Left lobe of liver (tissue), 2 donors: ENCODE data around the gene ING5. TPM values are rescaled to one million over a fixed set of nuclear protein-coding genes. Genes with fewer than 3 reads are reported as not detected.

Experiments used
- ATAC-seq: fragments of 200-7000 bp; cut with Tn5 transposase; one replicate; pipeline ENCODE4 v1.9.1; 2020; ENCODE audit warnings: mild to moderate bottlenecking, moderate library complexity
- DNase-seq: peaks from one replicate; pipeline ENCODE4 v3.0.0-alpha.2; 2020; ENCODE audit warnings: low spot score
- total RNA-seq: library from RNA; stranded (reverse); gene quantifications from one replicate; pipeline ENCODE4 v1.2.1, GENCODE V29; 2021
- donor health status: DM: no; HTN: no; CAD: no; lungs with moderate emphysema.
- donor health status: DM: no; HTN: yes; CAD: no.

The ING5 gene
- total RNA-seq, 1 donor from 2014 or later, result 20.7 TPM

- ATAC-seq, result peak; percentile 62
Measured at GRCh38 chr2:241672243-241673188, 29.3 kb upstream of the ING5 start.

GRCh38 chr2:241673189-241673663, 28.6 kb upstream of the ING5 start:
- ATAC-seq (peak; percentile 68), DNase-seq (peak; percentile 56)

More at GRCh38 chr2:241672243-241673188, 29.3 kb upstream of the ING5 start:
- DNase-seq, result no peak

GRCh38 chr2:241673797-241674725, 27.8 kb upstream of the ING5 start:
- no peak for ATAC-seq
- no peak for DNase-seq

GRCh38 chr2:241675885-241676284, 26.0 kb upstream of the ING5 start:
- no peak for DNase-seq
- ATAC-seq, result no peak

GRCh38 chr2:241676665-241677064, 25.2 kb upstream of the ING5 start:
- no peak for DNase-seq
- no peak for ATAC-seq

GRCh38 chr2:241677392-241677791, 24.4 kb upstream of the ING5 start:
- ATAC-seq (no peak), DNase-seq (no peak)

GRCh38 chr2:241678307-241678706, 23.5 kb upstream of the ING5 start:
- no peak for ATAC-seq
- no peak for DNase-seq

- no peak for ATAC-seq
Measured at GRCh38 chr2:241678784-241679540, 22.9 kb upstream of the ING5 start.

GRCh38 chr2:241680044-241680443, 21.8 kb upstream of the ING5 start:
- DNase-seq, result no peak
- ATAC-seq, result no peak

More at GRCh38 chr2:241678784-241679540, 22.9 kb upstream of the ING5 start:
- DNase-seq, result no peak

- ATAC-seq (no peak), DNase-seq (no peak)
Measured at GRCh38 chr2:241680827-241681599, 20.8 kb upstream of the ING5 start.

GRCh38 chr2:241686324-241686649, 15.6 kb upstream of the ING5 start:
- peak; percentile 4 for ATAC-seq
- DNase-seq, result no peak

GRCh38 chr2:241686650-241687425, 15.0 kb upstream of the ING5 start, which contains the start of gene DTYMK:
Gene DTYMK (minus strand): TSS chr2:241686815. CDS start chr2:241686783, 32 bp downstream.
- ATAC-seq (peak; percentile 95), DNase-seq (peak; percentile 98)

GRCh38 chr2:241689306-241689705, 12.5 kb upstream of the ING5 start:
- no peak for ATAC-seq
- no peak for DNase-seq

- ATAC-seq (no peak), DNase-seq (no peak)
Measured at GRCh38 chr2:241690202-241690717, 11.6 kb upstream of the ING5 start.

GRCh38 chr2:241692448-241692847, 9.4 kb upstream of the ING5 start:
- no peak for DNase-seq
- no peak for ATAC-seq

GRCh38 chr2:241695651-241696050, 6.2 kb upstream of the ING5 start:
- DNase-seq (no peak), ATAC-seq (no peak)

GRCh38 chr2:241701149-241701398, 765 bp upstream of the ING5 start:
- ATAC-seq, result no peak
- DNase-seq, result no peak

GRCh38 chr2:241702155-241703031, 554 bp downstream of the ING5 start:
- DNase-seq (peak; percentile 88), ATAC-seq (peak; percentile 85)
